Pons (tissue), 1 donor: ENCODE measurements around the gene ARMH2.

Source experiments
- DNase-seq: peaks from one replicate; pipeline ENCODE4 v3.0.0-alpha.2; 2016; ENCODE audit warnings: low spot score

Gene ARMH2

DNA sequence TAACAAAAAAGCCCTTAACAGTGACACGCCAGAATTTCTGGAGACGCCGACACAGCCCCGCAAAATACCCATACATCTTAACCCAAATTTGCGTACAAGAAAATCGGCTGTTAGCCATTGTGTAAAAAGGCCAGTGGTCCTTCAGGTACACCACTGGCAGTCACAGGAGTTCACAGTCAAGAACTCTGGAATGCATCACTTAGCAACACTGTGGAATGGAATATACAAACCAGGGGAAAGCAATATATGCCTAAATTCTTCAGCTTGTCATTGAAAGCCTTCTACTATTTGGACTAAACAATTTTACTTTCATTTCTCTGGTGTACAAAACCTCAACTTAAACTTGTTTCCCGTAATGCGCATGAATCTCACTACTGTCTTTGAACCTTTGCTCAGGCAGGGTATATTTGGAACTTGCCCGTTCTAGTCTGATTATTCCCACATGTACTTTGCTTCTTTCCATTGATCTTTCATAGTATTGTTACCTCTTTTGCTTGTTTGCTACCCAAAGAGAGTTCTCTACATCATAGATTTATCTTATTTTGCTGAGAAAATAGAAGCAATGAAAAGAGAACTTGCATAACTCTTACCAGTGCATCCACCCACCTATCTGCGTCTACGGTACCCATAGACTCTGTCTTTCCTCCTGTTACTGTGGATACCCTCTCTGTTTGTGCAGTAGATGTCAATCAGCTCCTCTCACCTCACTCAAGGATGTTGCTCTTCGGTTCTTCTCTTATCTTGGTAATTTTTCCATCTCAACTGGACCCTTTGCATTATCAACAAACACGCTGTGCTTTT lies at the start of gene ARMH2:
TSS of gene ARMH2 (minus strand) at position 178 of the 801 bp plus-strand sequence. CDS start at position 118, 60 bp downstream.
- DNase-seq: no peak

DNA sequence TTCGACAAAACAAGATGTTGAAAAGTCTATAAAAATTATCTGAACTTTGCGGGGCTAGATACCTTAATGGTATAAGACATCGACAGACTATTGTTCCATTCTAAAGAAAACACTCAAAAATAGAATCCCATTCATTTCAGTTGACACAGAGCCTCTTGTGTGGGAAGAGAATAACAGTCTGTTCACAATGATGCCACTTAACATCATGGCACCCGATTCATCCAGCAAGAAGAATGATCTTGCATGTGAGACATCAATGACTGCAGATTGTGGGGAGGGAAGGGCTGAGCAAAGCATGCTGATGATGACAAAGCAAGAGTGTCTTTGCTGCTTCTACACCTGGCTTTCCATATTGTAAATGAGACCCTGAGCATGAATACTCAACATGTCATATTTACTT lies 49.7 kb upstream of the ARMH2 start:
- peak; percentile 94 for DNase-seq

DNA sequence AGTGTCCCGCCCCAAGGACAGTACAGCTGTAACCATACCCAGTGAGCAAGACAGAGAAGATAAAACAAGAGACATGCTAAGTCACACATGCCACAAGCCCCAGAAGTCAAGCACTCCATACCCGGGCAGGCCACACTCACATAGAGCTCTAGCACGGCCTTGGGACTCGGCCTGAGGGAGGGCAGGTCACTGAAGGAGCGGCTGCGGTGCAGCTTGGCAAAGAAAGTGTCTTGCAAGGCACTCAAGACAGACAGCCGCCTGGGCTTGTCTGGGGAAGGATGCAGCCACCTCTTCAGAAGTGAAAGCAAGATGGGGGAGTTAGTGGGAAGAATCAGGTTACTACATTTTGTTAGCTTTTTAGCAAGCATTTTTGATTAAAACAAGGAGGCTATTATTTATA lies 48.7 kb upstream of the ARMH2 start:
- no peak for DNase-seq

DNA sequence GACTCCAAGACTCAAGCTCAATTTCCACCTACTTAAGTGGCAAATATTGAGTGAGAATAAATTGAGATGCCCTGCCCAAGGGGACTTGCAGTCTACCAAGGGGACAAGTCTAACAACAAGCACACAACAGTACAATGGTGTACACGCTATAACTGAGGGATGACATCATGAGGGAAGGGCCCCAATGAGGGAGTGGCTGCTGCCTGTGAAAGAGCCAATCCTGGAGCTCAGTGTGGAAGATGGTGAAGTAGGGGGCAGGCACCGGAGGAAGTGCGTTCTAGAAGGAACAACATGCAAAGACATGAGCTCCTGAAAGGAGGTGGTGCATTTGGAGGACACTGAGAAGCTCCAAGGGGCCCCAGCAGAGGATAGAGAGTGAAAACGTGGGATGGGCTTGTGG lies 46.9 kb upstream of the ARMH2 start:
- no peak for DNase-seq

DNA sequence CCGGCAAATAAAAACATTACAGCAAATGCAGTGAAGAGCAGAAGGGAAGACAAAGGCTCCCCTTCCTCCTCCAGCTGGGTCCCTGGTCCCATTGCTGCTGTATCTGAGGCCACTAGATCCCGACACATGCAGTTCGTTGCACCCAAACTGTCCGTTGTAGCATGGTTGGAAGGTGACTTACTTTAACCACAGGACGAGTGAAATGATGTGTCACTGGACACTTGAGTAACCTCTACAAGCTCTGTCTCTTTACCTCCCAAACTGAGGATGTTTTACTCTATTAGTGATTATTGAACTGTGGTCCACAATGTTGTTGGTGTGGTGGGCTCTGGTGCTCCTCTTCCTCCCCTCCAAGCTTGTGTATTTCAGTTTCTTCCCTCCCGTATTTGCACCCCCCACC lies 46.2 kb upstream of the ARMH2 start:
- DNase-seq: no peak

DNA sequence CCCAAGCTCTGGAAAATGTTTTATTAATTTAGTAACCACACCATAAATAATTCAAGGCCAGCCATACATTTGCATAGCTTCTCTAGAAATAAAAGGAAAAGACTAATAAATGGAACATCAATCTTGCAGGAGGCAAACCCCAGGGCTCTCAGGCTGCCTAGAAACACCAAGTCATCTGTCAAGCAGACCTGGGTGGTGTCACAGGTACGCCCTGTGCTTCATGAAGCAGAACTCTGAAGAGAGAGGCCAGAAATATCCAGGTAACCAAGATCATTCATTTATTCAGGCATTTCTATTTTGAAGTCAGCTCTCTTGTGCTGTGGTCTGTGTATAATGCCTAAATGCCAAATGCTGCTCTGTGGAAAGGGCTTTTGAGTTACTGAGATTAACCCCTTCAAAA lies 45.3 kb upstream of the ARMH2 start:
- DNase-seq: no peak

DNA sequence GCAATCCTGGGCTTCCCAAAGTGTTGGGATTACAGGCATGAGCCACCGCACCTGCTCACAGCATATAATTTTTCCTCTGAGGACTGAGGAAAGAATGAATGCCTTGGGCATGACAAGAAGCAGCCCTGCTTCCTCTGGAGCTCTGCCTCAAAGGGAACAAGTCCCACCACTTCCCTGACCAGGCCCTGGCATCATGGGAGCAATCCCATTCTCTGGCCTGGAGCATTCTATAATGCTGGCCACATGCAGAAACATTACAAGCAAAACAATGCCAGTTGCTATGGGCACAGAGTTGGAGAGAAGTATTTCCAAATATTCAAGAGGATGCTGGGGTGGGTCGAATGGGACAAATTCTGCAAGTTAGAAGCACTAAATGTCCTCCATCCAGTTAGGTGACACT lies 41.5 kb upstream of the ARMH2 start:
- DNase-seq: no peak

DNA sequence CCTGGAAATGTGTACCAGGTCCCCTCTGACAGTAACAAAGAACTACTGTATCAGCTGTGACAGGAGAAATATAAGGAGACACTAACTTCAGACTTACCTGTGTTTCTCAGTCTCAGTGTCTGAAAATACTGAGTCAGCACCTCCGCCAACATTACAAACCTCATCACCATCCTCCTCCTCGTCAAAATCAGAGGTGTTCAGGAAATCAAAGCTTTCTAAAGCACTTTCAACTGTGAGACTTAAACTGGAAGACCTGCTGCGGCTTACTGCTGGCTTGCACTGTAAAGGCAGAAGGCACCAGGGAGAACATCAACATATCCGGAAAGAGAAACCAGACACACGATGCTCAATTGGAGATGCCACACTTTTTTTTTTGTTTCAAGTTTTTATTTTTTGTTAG lies 40.3 kb upstream of the ARMH2 start:
- DNase-seq: no peak

DNA sequence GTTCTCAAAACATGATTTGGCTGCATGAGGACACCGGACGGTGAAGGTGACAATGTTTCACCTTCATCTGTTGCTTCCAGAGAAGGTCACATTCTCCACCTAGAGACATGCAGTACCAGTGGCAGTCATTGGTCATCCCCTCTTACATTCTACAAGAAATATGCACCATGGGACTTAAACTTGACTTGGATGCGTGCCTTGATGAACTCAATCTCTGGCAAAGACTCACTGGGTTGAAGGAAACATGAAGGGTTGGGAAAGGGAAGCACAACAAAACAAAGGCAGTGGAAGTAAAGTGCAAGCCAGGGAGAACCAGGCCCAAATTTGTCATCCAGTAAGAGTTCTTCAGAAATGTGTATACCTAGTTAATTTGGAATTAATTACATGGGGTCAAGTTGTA lies 39.4 kb upstream of the ARMH2 start:
- no peak for DNase-seq

DNA sequence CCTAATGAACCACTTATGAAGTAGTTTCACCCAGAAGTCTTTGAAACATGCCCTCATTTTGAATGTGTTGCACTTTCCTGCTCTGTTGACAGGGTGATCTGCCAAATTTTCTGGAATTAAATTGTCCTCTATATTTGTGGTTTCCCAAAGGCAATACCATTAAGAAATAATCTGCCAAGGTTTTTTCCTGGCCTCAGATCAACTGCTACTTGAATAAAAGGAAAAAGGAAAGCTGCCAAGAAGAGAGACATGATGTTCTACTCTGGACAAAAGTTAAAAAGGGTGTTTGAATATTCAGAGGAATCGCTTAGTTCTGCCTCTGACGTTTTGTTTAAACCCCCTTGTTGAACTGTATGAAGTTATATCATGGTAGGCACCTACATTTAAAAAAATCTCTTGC lies 37.4 kb upstream of the ARMH2 start:
- peak; percentile 84 for DNase-seq

DNA sequence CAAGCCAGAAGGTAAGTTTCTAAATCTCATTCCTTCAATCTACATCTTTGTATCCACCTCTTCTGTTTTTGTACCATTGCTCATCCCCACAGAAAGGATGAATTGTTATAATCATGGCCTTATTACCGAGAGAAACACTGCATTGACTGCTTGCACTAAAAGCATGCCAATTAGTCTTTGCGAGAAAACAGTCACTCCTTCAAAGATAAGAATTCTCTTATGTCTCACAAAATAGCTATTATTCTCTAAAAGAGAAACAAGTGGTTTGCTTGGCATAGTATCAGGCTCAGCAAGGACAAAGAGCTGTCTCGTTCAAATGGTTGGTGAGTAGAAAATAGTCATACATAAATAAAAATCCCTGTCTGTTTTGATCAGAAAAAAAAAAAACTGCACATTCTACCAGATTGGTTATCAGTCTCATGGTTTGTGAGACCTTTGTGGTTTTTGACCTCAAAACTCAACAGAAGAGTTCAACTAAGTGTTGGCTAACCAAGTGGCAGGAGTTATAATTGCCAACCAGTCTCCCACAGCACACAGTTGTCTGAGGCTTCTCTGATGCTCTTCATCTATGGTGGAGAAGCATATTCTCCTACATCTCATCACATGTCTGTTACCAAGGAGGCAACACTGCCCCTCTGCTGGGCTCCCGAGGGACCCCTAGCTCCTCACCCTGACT lies 35.1 kb upstream of the ARMH2 start:
- peak; percentile 62 for DNase-seq

DNA sequence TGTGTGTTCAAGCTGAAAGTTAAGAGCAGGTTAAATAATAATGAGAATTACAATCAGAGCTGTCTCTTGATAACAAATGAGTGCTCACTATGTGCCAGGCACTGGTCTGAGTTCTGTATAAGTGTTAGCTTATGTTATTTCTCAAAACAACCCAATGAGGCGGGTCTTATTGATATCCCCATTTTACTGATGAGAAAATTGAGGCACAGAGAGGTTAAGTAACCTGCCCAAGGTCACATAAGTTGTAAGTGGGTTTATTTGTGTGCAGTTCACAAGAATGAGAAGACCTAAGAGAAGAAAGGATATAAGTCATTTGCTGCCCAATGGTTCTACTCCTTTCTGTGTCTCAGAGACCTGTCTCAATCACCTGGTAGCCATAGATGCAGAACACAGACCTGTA lies 34.1 kb upstream of the ARMH2 start:
- DNase-seq: no peak

DNA sequence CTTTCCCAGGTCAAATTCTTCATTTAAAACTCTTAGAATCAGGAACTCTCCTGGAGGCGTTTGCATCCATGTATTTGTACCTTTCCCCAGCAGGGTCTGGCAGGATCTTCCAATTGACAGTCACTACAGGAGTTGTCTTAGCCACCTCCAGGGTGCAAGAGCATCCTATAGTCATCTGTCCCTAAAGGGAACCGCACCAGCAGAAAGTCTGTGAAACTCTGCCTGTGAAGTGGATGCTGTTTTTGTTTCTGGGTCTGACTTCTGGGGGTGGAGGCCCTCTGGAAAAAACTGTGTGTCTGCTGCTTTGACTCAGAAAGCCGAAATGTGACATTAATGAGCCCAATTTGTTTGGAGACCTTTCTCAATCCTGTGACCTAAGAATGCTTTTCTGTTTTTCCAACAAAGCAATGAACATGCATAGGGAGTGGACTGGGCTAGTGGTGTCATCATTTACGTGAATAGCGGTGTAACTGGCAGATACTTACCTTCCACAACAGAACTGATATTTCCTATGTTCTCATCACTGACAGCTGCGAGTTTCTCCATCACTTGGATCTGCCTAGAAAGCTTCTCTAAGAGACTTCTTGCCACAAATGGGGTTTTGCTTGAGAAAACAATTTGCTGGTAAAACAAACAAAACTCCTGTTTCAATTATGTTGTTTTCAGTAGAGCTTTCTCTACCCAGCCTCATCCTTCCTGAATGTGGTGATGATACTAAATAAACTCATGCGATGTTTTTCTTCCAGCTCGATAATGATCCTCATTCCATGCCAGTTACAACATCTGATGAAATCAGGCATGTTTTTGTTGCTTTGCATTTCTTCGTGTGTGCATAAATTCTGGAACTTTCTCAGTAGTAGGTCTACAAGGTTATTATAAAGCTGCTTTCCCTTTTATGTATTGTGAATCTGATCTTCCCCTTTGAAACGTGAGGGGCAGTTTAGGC lies 33.3 kb upstream of the ARMH2 start:
- no peak for DNase-seq

DNA sequence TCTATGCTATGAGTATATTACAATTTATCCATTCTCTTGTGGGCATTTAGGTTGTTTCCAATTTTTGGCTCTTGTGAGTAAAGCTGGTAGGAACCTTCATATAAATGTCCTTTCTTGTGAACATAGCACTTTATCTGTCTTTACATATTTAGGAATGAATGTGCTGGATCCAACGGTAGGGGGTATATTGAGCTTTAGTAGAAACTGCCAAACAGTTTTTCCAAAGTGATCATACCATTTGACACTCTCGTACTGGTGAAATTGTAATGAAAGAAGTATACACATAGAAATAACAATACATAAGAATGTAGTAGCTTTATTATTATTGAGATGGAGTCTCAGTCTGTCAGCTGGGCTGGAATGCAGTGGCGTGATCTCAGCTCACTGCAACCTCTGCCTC lies 30.9 kb upstream of the ARMH2 start:
- no peak for DNase-seq

DNA sequence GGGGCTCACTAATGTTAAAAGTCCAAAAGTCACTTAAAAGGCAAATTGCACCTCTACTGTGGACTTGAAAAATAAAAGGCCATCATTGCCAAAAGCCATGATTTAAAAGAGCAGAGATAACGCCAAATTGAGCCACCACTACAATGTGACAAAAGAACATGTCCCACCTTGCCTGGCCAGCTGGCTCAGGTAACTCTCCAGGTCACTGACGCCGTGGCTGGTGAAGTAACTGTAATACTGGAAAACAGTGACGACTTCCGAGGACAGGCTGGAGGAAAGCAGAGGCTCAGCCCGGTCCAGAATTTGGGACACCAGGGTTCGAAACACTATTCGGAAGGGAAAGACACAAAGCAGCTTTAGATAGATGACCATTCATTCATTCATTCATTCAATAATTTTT lies 29.3 kb upstream of the ARMH2 start:
- no peak for DNase-seq

DNA sequence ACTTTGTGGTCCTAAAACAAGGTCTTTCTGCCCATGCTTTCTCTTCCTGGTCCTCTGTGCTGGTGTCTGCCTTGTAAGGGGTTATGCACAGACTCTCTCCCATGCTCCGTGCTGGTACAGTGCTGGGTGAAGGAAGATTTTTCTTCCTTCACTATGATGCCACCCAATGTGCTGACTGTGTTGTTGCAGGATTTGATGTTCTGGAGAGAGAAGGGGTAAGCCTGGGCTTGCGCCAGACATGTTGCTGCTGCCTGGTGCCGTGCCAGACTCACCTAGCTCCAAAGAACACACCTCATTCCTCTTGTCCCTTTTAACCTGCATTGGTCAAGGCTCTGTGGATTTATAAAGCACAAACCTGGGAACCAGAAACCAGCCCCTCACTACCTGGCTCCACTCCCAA lies 28.4 kb upstream of the ARMH2 start:
- DNase-seq: no peak

DNA sequence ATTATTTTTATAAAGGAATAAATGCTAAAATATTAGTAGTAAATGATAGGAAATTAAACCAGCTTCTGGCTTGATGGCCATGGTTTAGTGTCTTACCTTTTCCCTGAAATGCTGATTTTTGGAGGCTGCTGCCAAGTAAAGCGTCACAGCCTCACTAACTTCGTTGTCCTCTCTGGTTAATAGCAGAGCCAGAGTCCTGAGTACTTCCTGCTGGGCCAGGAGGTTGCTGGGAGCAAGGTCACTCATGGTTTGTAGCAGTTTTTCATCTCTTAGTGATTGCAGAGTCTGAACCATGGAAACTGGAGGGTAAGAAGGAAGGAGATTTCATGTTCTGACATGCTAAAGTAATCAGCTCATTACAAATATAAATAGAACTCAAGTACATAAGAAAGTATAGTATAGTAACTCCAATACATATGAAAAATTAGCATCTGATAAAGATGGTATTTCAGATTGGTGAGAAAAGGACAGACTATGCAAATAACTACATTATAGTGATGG lies 26.5 kb upstream of the ARMH2 start:
- no peak for DNase-seq

DNA sequence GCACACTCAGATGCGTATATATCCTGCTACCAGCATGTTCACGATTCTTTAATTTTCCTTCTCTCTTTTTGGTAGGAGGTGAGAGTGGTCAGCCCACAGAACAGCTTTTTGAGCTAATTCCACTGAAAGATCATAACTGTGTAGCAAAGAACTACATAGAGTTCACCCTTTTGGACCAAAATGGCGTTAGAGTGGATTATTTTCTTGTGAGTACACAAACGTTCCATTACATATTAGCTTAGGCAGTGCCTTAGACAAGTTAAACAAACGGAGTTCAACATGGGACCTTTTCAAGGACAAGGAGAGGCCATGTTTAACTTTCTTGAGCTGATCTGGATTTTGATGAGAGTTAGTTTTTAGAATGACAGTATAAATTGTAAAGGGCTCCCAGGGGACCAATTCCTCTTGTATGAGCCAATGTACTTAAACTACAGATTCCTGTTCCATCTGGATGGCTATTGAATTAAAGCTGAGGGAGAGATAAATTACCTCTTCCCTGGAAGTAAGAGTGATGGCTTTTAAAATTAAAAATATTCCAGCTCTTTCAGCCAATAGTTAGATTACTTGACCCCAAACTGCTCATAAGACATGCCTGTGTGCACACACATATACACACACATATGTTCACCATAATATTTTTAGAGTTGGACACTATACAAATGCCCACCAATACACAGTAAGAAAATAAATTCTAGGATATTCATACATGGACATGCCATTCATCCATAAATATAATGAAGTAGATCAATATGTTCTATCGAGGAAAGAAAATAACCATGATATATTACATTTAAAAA lies 25.6 kb upstream of the ARMH2 start:
- no peak for DNase-seq

DNA sequence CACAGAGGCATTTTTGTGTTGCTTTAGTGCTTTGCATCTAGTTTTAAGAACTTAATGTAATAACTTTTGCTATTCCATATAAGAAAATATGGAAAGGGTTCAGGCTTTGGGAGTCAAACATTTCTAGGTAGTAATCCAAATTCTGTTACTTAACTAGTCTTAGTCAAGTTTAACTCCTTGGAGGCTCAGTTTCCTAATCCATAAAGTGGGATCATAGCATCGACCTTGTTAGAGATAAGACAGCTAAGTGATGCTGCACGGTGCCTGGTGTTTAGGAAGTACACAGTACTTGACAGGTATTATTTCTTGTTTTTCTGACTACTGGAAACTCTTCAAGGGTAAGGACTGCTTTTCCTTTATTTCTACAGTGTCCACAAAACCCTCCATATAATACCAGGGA lies 24.5 kb upstream of the ARMH2 start:
- DNase-seq: no peak

DNA sequence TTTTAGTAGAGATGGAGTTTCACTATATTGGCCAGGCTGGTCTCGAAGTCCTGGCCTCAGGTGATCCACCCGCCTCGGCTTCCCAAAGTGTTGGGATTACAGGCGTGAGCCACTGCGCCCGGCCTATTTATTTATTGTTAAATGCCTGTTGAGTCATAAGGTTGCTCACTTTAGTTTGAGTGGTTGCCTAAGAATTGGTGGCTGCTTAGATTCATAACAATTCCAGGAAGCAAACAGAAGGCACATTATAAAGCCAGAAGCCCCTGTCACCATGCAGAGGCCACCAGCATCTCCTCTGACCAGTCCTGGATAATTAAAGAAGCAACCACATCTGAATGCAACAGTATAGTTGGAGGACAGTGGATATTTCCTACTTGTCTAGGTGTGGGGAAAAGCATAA lies 24.0 kb upstream of the ARMH2 start:
- no peak for DNase-seq

DNA sequence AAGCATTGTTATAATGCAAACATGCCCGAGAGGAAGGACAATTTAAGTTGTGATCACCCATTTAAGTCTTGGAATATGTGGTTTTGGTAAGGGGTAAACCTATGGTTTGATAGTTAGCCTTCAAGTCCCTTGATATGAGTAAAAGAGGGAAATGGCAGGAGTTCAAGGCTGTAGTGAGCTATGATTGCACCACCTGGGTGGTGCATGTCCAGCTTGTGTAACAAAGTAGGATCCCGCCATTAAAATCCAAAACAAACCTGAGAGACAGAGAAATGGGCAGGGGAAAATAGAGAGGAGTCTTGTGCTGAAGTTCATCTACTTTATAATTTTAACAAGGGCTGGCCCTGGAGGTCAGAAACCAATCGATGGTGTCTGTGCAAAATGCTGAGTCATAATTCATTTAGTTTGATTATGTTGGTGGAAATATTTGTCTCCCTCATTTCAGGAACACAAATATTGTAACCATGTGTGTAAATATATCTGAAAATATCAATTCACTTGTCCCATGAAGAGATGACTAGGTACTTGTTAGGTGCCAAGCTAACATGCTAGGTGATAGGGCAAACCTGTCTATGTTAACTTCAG lies 23.2 kb upstream of the ARMH2 start:
- DNase-seq: no peak
